Endothelial cell of umbilical vein (primary cell): ENCODE measurements around the gene COL5A1. TPM values are rescaled to one million over a fixed set of nuclear protein-coding genes. Genes with fewer than 3 reads are reported as not detected.
"Not testable (repeated sequence)": the region's sequence is repeated elsewhere in the genome, so short reads cannot be mapped to it uniquely, and the experiment has no call there.

Experiments
- BruUV-seq: library from RNA; stranded (reverse); fragments of 400-500 nt; replicated peaks from 2 replicates; lab custom pipeline; 2021; lab: Mats Ljungman, UMichigan
- CTCF ChIA-PET: fragments of 300-600, 350-600 bp; sonication (Branson Sonifier 250); formaldehyde crosslinking; loops from one replicate; lab custom pipeline; 2021; ENCODE audit warnings: antibody characterized with exemption, inconsistent platforms; lab: Charles Lee
- POLR2A ChIA-PET: fragments of 300-600, 350-600 bp; sonication (Branson Sonifier 250); formaldehyde crosslinking; loops from one replicate; lab custom pipeline; 2021; ENCODE audit warnings: antibody characterized with exemption, inconsistent platforms; lab: Charles Lee
- DNase-seq: peaks from one replicate; pipeline ENCODE4 v3.0.0-alpha.2; 2011; ENCODE audit warnings: low read depth, low spot score
- FAIRE-seq: peaks from 2 replicates; lab custom pipeline; 2011; peaks lifted over from hg19 to GRCh38; lab: Jason Lieb, UNC
- H2AFZ ChIP-seq: 2 replicates; pipeline ENCODE4 v1.6.0; 2012; ENCODE audit warnings: low read depth, low read length, control low read depth, inconsistent platforms
- H3K27ac ChIP-seq: 2 replicates; pipeline ENCODE4 v1.5.1; 2011; ENCODE audit warnings: low read depth, mild to moderate bottlenecking, control low read depth, low read length, moderate library complexity; ENCODE audit not compliant: insufficient read depth
- H3K27me3 ChIP-seq, 2 experiments: 2 replicates each; pipeline versions ENCODE4 v1.6.0 to v1.6.1; 2011; ENCODE audit warnings: low read length in 2 of 2, mixed read lengths in 1 of 2; ENCODE audit not compliant: control insufficient read depth in 2 of 2, insufficient read depth in 2 of 2
- H3K36me3 ChIP-seq, 2 experiments: 2 replicates in 1 of 2; 3 replicates in 1 of 2; pipeline ENCODE4 v1.5.1; 2011; ENCODE audit warnings: low read length in 2 of 2, mild to moderate bottlenecking in 1 of 2, moderate library complexity in 1 of 2; ENCODE audit not compliant: control insufficient read depth in 2 of 2, insufficient read depth in 2 of 2; ENCODE audit errors: extremely low read depth in 1 of 2
- H3K4me1 ChIP-seq: 3 replicates; pipeline ENCODE4 v1.5.1; 2011; ENCODE audit warnings: mild to moderate bottlenecking, low read length; ENCODE audit not compliant: control insufficient read depth, insufficient read depth; ENCODE audit errors: extremely low read depth
- H3K4me2 ChIP-seq: 2 replicates; pipeline ENCODE4 v1.6.1; 2011; ENCODE audit warnings: low read length, control low read depth, mixed read lengths; ENCODE audit not compliant: insufficient read depth
- H3K4me3 ChIP-seq, 3 experiments: fragments of 200-600 bp in 1 of 3; sonication (generic), shearing (Covaris generic) in 1 of 3; replicated peaks in 1 of 3; 2 replicates each; pipeline ENCODE4 v1.5.1; 2011 to 2016; ENCODE audit warnings: control low read depth in 3 of 3, low read length in 3 of 3, mild to moderate bottlenecking in 2 of 3, inconsistent platforms in 1 of 3, low read depth in 1 of 3, moderate library complexity in 1 of 3; ENCODE audit not compliant: insufficient read depth in 1 of 3
- H3K79me2 ChIP-seq: 2 replicates; pipeline ENCODE4 v1.6.0; 2012; ENCODE audit warnings: low read length, inconsistent platforms; ENCODE audit not compliant: control insufficient read depth, insufficient read depth
- H3K9ac ChIP-seq: replicated peaks from 2 replicates; pipeline ENCODE3; 2011; ENCODE audit warnings: low read length, control low read depth; ENCODE audit not compliant: insufficient read depth; ENCODE audit errors: extremely low read depth
- H3K9me1 ChIP-seq: replicated peaks from 3 replicates; pipeline ENCODE4 v1.6.0; 2011; ENCODE audit warnings: mild to moderate bottlenecking, low read length; ENCODE audit not compliant: control insufficient read depth, insufficient read depth; ENCODE audit errors: extremely low read depth
- H3K9me3 ChIP-seq: replicated peaks from 2 replicates; pipeline ENCODE4 v1.5.1; 2012; ENCODE audit warnings: low read length, inconsistent platforms; ENCODE audit not compliant: control insufficient read depth, insufficient read depth
- H4K20me1 ChIP-seq: replicated peaks from 2 replicates; pipeline ENCODE3; 2011; ENCODE audit warnings: mild to moderate bottlenecking, low read length; ENCODE audit not compliant: control insufficient read depth, insufficient read depth; ENCODE audit errors: extremely low read depth
- CTCF ChIP-seq, 2 donors: IDR thresholded peaks; 1 replicate in 1 of 2; 2 replicates in 1 of 2; pipeline ENCODE4 v1.5.1; 2011; ENCODE audit warnings: low read length in 2 of 2, mild to moderate bottlenecking in 2 of 2, moderate library complexity in 2 of 2, control low read depth in 1 of 2, inconsistent platforms in 1 of 2, low read depth in 1 of 2; ENCODE audit not compliant: insufficient read depth in 1 of 2; ENCODE audit errors: extremely low read depth in 1 of 2
- EZH2 ChIP-seq: IDR thresholded peaks from 2 replicates; pipeline ENCODE4 v1.6.1; 2012; ENCODE audit warnings: borderline replicate concordance, low read depth, mild to moderate bottlenecking, moderate library complexity, low read length, inconsistent platforms; ENCODE audit not compliant: severe bottlenecking
- FOS ChIP-seq: IDR thresholded peaks from 2 replicates; pipeline ENCODE4 v1.6.1; 2011; ENCODE audit warnings: mild to moderate bottlenecking, low read length, moderate library complexity, borderline replicate concordance; ENCODE audit not compliant: insufficient read depth
- GATA2 ChIP-seq: IDR thresholded peaks from 2 replicates; pipeline ENCODE4 v1.7.0; 2011; ENCODE audit warnings: low read depth, mild to moderate bottlenecking, moderate library complexity, mixed read lengths, low read length; ENCODE audit not compliant: insufficient read length, insufficient read depth
- JUN ChIP-seq: IDR thresholded peaks from 2 replicates; pipeline ENCODE4 v1.6.1; 2011; ENCODE audit warnings: borderline replicate concordance, low read depth; ENCODE audit not compliant: insufficient read length, insufficient read depth
- MAX ChIP-seq: IDR thresholded peaks from 2 replicates; pipeline ENCODE4 v1.6.1; 2011; ENCODE audit not compliant: insufficient read depth, insufficient read length
- MYC ChIP-seq: IDR thresholded peaks from one replicate; pipeline ENCODE4 v1.6.1; 2011; ENCODE audit warnings: mild to moderate bottlenecking, low read depth, low read length
- POLR2A ChIP-seq: IDR thresholded peaks from 2 replicates; pipeline ENCODE4 v1.6.1; 2012; ENCODE audit warnings: low read depth, mild to moderate bottlenecking, control low read depth, low read length
- POLR2AphosphoS5 ChIP-seq: IDR thresholded peaks from 2 replicates; pipeline ENCODE4 v1.6.1; 2012; ENCODE audit warnings: low read depth, mild to moderate bottlenecking, control low read depth, low read length, moderate library complexity; ENCODE audit not compliant: insufficient read depth
- dilution Hi-C: fragments of 300-500 bp; cut with MboI; formaldehyde crosslinking; loops from one replicate; pipeline ENCODE4 v1.15.0; 2019; ENCODE audit warnings: low sequenced_read_pairs; ENCODE audit not compliant: extremely low pct_ligation_motif_present
- intact Hi-C: fragments of 100-400 bp; cut with micrococcal nuclease; formaldehyde crosslinking; loops from one replicate; pipeline ENCODE4 v1.10.0; 2022
- polyA plus RNA-seq, 4 experiments: library from polyadenylated mRNA; depleted of rRNA in 3 of 4; stranded (reverse) in 3 of 4; unstranded in 1 of 4; fragments of >200 nt; gene quantifications; 2 replicates each; pipeline versions ENCODE4 v1.2.1 to v1.2.3, GENCODE V29; 2011 to 2012; ENCODE audit warnings: missing spikeins in 1 of 4
- total RNA-seq: library from RNA; stranded (reverse); gene quantifications from 2 replicates; pipeline ENCODE4 v1.2.3, GENCODE V29; 2021

Gene COL5A1
- total and polyA plus RNA-seq, 2 donors (not counting 3 experiments of a cell fraction or from before 2014, with no cell fraction given) = 97.4 to 175 TPM

- no peak overlapping the region for H3K9ac ChIP-seq
- ChIA-PET POLR2A (no interaction called here), CTCF (no interaction called here)
- BruUV-seq = no TSS peak
- H3K9me3 ChIP-seq = no peaks in the 10 kb centered on the region
- H3K4me2 ChIP-seq = no peak overlapping the region
- no peaks in the 10 kb centered on the region for H4K20me1 ChIP-seq
- DNase-seq (no peak), FAIRE-seq (no peak)
- H3K4me3 ChIP-seq = no peak overlapping the region
- no peak overlapping the region for H2AFZ ChIP-seq
- dilution Hi-C loops (no loop called here), intact Hi-C loops (no loop called here)
- no peaks in the 10 kb centered on the region for H3K9me1 ChIP-seq
- no peaks in the 10 kb centered on the region for H3K27me3 ChIP-seq
- peaks cover 13% of the 10 kb centered on the region for H3K79me2 ChIP-seq
- H3K4me1 ChIP-seq = no peaks in the 10 kb centered on the region
- TF ChIP-seq EZH2 (no peak), MAX (no peak), MYC (no peak), FOS (no peak), JUN (no peak), POLR2AphosphoS5 (no peak), POLR2A (no peak), CTCF (IDR thresholded peaks at IDR 0.05; ENCODE audit: extremely low read depth in 1 of 2, insufficient read depth in 1 of 2, low read depth in 1 of 2, low read length in 2 of 2) (no peak), GATA2 (no peak)
- no peaks in the 10 kb centered on the region for H3K36me3 ChIP-seq
- no peak overlapping the region for H3K27ac ChIP-seq
Measured at GRCh38 chr9:134684375-134684723, 42.7 kb downstream of the COL5A1 start.

GRCh38 chr9:134684941-134685340 is 43.3 kb downstream of the COL5A1 start:
- H3K9ac ChIP-seq, H3K4me1 ChIP-seq, H3K9me3 ChIP-seq, H3K4me3 ChIP-seq, H3K36me3 ChIP-seq, H4K20me1 ChIP-seq, dilution Hi-C loops, H3K27me3 ChIP-seq, H2AFZ ChIP-seq, H3K4me2 ChIP-seq, DNase-seq, intact Hi-C loops, POLR2A ChIA-PET, H3K9me1 ChIP-seq, BruUV-seq, H3K27ac ChIP-seq, CTCF ChIA-PET: not testable (repeated sequence)
- FAIRE-seq = peak; percentile 35
- H3K79me2 ChIP-seq = peaks cover 14% of the 10 kb centered on the region
